Globus pallidus (tissue), 1 donor: Measurements from ENCODE around the gene C4orf54.

Source experiments
- DNase-seq: peaks from one replicate; pipeline ENCODE4 v3.0.0-alpha.2; 2015; ENCODE audit warnings: low spot score

The C4orf54 gene

GRCh38 chr4:99651811-99652485 lies 5.7 kb downstream of the C4orf54 start:
- DNase-seq = no peak

DNA sequence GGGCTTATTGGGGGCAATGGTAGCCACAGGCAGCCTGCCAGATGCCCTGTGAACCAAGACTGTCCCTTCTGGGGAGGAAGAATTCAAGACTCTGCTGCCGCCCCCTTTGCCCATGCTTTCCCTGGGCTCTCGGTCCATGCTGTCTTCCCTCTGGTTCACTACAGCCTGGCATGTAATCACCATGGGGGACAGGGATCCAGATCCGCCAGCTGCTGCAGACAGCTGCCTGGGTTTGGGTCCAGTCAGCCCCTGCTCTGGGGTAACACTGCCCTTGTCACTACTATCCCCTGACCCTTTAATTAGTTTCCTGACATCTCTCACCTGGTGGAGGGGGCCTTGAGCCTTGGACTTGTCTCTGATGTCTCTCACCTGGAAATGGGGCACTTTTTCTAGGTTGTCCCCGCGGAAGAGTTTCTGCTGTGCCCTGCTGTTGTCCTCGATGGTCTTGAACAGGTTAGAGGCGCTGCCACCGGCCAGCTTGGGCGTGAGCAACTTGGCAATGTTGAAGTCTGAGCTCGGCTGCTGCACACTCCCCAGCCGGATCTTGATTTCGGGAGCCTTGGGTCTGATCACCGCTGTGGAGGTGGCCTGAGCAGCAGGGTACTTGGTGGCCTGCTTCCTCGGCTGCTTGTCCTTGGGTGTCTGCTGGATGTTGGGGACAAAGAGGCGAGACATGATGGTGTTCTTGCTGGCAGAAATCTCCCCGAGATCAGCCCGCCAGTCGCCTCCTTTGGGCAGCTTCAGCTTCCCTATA lies 6.4 kb downstream of the C4orf54 start:
- no peak for DNase-seq

DNA sequence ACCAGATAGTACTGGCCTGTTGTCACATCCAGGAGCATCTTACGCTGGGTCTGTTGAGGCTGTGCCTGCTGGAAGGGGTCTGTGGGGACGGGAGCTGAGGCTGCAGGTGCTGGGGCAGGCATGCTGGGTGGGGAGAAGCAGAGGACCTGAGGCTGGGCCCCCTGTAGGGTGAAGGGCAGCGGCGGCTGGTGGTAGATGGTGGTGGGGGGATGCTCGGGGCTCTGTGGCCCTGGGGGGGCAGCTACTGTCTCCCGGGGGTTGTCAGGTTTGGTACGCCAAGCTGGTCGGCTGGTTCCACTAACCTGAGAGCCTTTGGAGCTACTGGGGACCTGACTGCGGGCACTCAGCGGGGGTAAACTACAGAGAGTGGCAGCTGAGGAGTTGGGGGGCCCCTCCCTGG lies 7.8 kb downstream of the C4orf54 start:
- DNase-seq = no peak

- no peak for DNase-seq
Measured at GRCh38 chr4:99649208-99649607, 8.4 kb downstream of the C4orf54 start.

GRCh38 chr4:99648321-99648720 lies 9.3 kb downstream of the C4orf54 start:
- DNase-seq = no peak

GRCh38 chr4:99647071-99647470 lies 10.6 kb downstream of the C4orf54 start:
- DNase-seq = no peak

GRCh38 chr4:99645638-99646037 lies 12.0 kb downstream of the C4orf54 start:
- DNase-seq = no peak

DNA sequence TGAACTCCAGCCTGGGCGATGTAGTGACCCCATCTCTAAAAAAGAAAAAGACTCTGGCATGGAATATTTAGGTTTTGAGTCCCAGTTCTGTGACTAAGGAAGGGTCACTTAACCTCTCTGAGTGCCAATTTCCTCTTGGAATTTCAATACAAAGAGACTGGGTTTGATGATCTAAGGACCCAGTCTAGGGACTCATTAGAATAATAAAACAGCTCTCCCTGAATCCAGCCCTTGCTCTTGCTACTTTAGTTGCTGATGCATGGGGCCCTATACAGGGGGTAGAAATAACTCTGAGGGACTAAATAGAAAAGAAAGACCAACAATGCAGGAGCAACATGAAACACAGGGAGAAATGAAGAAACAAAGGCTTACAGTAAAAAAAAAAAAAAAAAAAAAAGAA lies 12.6 kb downstream of the C4orf54 start:
- DNase-seq = no peak

DNA sequence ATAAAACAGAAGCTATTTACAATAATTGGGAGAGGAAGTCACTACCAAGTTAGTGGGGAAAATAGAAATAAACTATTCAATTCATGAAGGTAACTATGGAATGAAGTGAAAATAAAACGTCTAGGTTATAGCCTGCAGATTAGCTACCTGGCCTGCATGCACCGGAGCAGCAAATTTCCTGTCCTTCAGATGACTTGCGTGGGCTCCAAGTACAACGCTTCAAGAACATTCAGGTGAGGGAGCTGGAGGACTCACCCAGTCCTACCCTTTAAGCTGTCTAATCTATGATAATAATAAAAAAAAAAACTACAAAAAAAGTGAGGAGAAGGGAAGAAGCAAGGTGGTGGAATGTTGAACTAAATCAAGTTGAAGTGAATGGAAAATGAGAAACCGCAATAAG lies 13.2 kb downstream of the C4orf54 start:
- DNase-seq = no peak

- peak; percentile 47 for DNase-seq
Measured at GRCh38 chr4:99642725-99643489, 14.7 kb downstream of the C4orf54 start.

DNA sequence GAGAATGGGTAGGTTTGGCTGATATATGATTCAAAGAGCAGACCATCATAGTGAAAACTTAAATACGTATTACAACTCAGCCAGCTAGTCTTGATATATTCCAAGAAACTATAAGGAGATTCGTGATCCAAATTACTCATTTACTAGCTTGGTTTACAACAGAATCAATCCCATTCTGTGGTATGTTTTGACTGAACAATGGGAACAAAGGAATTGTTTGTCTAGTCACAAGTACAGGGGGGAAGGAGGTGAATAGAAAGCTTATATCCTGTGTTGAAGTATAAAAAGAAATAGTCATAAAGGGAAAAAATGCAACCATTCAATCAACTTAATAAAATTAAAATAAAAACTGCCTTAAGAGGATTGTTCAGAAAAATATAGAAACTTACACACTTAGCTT lies 17.0 kb downstream of the C4orf54 start:
- no peak for DNase-seq

- no peak for DNase-seq
Measured at GRCh38 chr4:99637174-99637573, 20.5 kb downstream of the C4orf54 start.

GRCh38 chr4:99636422-99636821 lies 21.2 kb downstream of the C4orf54 start:
- DNase-seq = no peak

DNA sequence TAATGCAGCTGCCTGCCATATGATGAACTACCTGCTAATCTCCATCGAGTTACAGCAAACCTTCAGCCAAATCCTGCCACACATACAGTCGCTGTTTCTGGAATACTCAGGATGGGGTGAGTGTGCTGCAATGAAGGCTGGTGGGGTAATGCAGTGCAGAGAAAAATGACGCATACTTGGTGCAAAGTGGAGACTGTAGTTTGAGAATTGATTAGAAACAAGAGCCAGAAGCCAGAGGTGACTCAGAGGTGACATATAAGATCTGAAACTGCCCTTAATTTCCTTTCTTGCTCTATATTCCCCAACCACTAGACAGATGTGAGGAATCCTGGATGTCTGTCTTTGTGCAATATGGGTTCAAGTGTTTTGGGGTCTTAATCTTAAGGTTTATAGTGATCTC lies 22.0 kb downstream of the C4orf54 start:
- no peak for DNase-seq

- DNase-seq = no peak
Measured at GRCh38 chr4:99634742-99635360, 22.8 kb downstream of the C4orf54 start.

DNA sequence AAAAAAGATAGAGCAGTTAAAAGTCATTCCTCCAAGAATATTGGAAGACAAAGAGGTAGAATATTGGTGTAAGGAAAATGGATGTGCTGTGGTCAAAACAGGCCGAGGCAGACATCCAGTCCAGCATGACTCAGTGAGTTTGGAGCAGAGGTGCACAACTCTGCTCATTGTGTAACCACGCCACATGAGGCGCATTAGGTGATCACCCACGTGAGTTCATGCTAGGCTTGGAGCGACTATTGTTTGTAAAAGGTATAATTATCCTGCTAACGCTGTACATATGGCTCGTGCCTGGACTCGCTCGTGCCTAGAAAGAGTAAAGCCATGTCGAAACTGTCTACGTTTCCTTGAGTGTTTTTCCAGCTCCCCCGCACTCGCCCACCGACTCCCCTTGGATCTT lies 23.9 kb downstream of the C4orf54 start:
- DNase-seq = no peak

- no peak for DNase-seq
Measured at GRCh38 chr4:99630857-99631360, 26.7 kb downstream of the C4orf54 start.

DNA sequence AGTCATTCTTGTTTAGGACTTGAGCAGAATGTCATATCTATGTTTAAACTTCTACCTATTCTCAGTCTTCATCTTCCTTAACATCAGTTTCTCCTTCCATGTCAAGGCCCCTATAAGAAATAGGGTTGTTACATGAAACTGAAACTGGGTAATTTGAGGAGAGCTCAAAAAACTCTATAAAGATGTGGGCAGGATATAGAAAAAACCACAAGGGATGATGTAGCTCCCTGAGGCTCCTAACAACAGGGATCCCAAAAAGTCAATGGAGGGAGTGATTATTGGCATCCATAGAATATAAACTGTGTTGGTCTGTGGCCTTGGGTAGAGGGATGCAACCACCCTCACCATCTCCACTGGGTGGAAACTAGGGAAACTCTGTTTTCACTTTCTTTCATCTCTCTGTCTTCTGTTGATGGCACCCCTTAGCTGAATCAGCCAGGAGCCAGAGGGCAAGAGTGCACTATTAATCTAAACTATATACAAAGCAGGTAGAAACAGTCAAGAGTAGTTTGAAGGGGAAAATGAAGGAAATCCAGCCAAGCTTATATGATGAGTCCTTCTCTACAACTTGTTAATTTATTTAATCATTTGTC lies 27.6 kb downstream of the C4orf54 start:
- DNase-seq = no peak

GRCh38 chr4:99628040-99628439 lies 29.6 kb downstream of the C4orf54 start:
- no peak for DNase-seq

DNA sequence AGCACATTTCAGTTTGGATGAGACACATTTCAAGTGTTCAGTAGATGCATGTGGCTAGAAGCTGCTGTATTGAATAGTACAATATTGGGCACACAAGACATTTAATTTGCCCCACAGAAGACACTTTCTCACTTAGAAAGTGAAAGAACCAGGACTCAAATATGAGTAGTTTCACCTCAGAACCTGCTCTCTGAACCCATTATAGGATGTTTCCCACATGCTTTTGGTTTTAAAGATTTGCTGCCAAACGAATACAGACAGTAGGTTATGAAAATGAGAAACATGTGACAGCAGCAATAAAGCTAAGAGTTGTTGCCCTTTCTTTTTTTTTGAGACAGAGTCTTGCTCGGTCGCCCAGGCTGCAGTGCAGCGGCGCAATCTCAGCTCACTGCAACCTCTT lies 32.3 kb downstream of the C4orf54 start:
- DNase-seq = no peak

- no peak for DNase-seq
Measured at GRCh38 chr4:99624141-99624719, 33.4 kb downstream of the C4orf54 start.

GRCh38 chr4:99622341-99622740 lies 35.3 kb downstream of the C4orf54 start:
- DNase-seq = no peak
